GM23338 (cell line): ENCODE results near the gene ACCSL. TPM values are rescaled to one million over a fixed set of nuclear protein-coding genes. Genes with fewer than 3 reads are reported as not detected.

ENCODE experiments used
- ATAC-seq: fragments of 200-7000 bp; cut with Tn5 transposase; 3 replicates; pipeline ENCODE4 v1.9.1; 2020
- DNase-seq: peaks from one replicate; pipeline ENCODE4 v3.0.0-alpha.2; 2015; ENCODE audit warnings: low spot score
- H2AFZ ChIP-seq: fragments of 200-600 bp; sonication (generic); 2 replicates; pipeline ENCODE4 v1.8.0; 2016; ENCODE audit warnings: antibody characterized with exemption, mild to moderate bottlenecking, moderate library complexity
- H3F3A ChIP-seq: fragments of 200-600 bp; sonication (generic); replicated peaks from 2 replicates; pipeline ENCODE4 v1.8.0; 2017; ENCODE audit warnings: antibody characterized with exemption, mixed run types, low read depth
- H3K27ac ChIP-seq: fragments of 200-600 bp; sonication (generic); 2 replicates; pipeline ENCODE4 v1.6.1; 2016; ENCODE audit warnings: low read depth
- H3K27me3 ChIP-seq: fragments of 200-600 bp; sonication (generic); 2 replicates; pipeline ENCODE4 v1.8.0; 2016; ENCODE audit warnings: mild to moderate bottlenecking, mixed run types, moderate library complexity; ENCODE audit not compliant: insufficient read depth
- H3K36me3 ChIP-seq: fragments of 200-600 bp; sonication (generic); 2 replicates; pipeline ENCODE4 v1.8.0; 2016; ENCODE audit warnings: mild to moderate bottlenecking; ENCODE audit not compliant: insufficient read depth
- H3K4me1 ChIP-seq: fragments of 200-600 bp; sonication (generic); 2 replicates; pipeline ENCODE4 v1.8.0; 2016; ENCODE audit warnings: mild to moderate bottlenecking, moderate library complexity; ENCODE audit not compliant: insufficient read depth
- H3K4me2 ChIP-seq: fragments of 200-600 bp; sonication (generic); 2 replicates; pipeline ENCODE4 v1.7.1; 2017; ENCODE audit warnings: mixed run types
- H3K4me3 ChIP-seq: fragments of 200-600 bp; sonication (generic); 2 replicates; pipeline ENCODE4 v1.6.1; 2016; ENCODE audit warnings: mixed run types
- H3K79me2 ChIP-seq: fragments of 200-600 bp; sonication (generic); replicated peaks from 2 replicates; pipeline ENCODE4 v1.8.0; 2017; ENCODE audit warnings: mild to moderate bottlenecking; ENCODE audit not compliant: insufficient read depth
- H3K9me2 ChIP-seq: fragments of 200-600 bp; sonication (generic); 2 replicates; pipeline ENCODE4 v1.8.0; 2017; ENCODE audit not compliant: insufficient read depth
- H4K20me1 ChIP-seq: fragments of 200-600 bp; sonication (generic); replicated peaks from 2 replicates; pipeline ENCODE4 v1.8.0; 2017; ENCODE audit warnings: mild to moderate bottlenecking; ENCODE audit not compliant: insufficient read depth
- H3K27ac Mint-ChIP-seq: 2 replicates; pipeline ENCODE4 v1.8.0; 2020; ENCODE audit warnings: inconsistent platforms, mild to moderate bottlenecking, moderate library complexity, mixed read lengths
- H3K27me3 Mint-ChIP-seq: 3 replicates; pipeline ENCODE4 v1.8.0; 2022; ENCODE audit warnings: low read depth, mild to moderate bottlenecking, moderate library complexity, mixed read lengths, inconsistent platforms; ENCODE audit not compliant: insufficient read depth, poor library complexity
- H3K36me3 Mint-ChIP-seq: 3 replicates; pipeline ENCODE4 v1.8.0; 2021; ENCODE audit warnings: low read depth, mild to moderate bottlenecking, inconsistent platforms, moderate library complexity, mixed read lengths
- H3K4me1 Mint-ChIP-seq: 3 replicates; pipeline ENCODE4 v1.8.0; 2020; ENCODE audit warnings: mild to moderate bottlenecking, inconsistent platforms, mixed read lengths
- H3K4me3 Mint-ChIP-seq: 3 replicates; pipeline ENCODE4 v1.8.0; 2021; ENCODE audit warnings: moderate library complexity, mild to moderate bottlenecking, inconsistent platforms, mixed read lengths
- H3K9me3 Mint-ChIP-seq: 3 replicates; pipeline ENCODE4 v1.8.0; 2020; ENCODE audit warnings: moderate library complexity, mild to moderate bottlenecking, inconsistent platforms, mixed read lengths
- CREB1 ChIP-seq: fragments of 250-450 bp; sonication (Bioruptor Pico); IDR thresholded peaks from 2 replicates; pipeline ENCODE4 v1.5.0; 2020; ENCODE audit warnings: low read depth, mild to moderate bottlenecking, moderate library complexity
- ETS1 ChIP-seq: IDR thresholded peaks from 2 replicates; pipeline ENCODE4 v1.6.1; 2016; ENCODE audit warnings: antibody characterized with exemption
- EZH2 ChIP-seq: fragments of 200-600 bp; sonication (generic); IDR thresholded peaks from one replicate; pipeline ENCODE4 v1.8.0; 2017; ENCODE audit warnings: antibody characterized with exemption, mild to moderate bottlenecking, low read depth; ENCODE audit not compliant: unreplicated experiment
- EZH2phosphoT487 ChIP-seq: fragments of 200-600 bp; sonication (generic); IDR thresholded peaks from one replicate; pipeline ENCODE4 v1.8.1; 2018; ENCODE audit warnings: antibody characterized with exemption; ENCODE audit not compliant: unreplicated experiment
- JUNB ChIP-seq: IDR thresholded peaks from one replicate; pipeline ENCODE4 v1.6.1; 2016; ENCODE audit warnings: antibody characterized with exemption; ENCODE audit not compliant: unreplicated experiment
- NANOG ChIP-seq: IDR thresholded peaks from 2 replicates; pipeline ENCODE4 v1.6.1; 2016; ENCODE audit warnings: antibody characterized with exemption, borderline replicate concordance
- POLR2AphosphoS5 ChIP-seq: IDR thresholded peaks from 2 replicates; pipeline ENCODE4 v1.6.1; 2016; ENCODE audit warnings: antibody characterized with exemption, low read depth
- STAT1 ChIP-seq: IDR thresholded peaks from one replicate; pipeline ENCODE4 v1.6.1; 2016; ENCODE audit warnings: antibody characterized with exemption; ENCODE audit not compliant: unreplicated experiment
- ZNF114 ChIP-seq: fragments of 250-450 bp; sonication (Bioruptor Pico); IDR thresholded peaks from 2 replicates; pipeline ENCODE4 v1.5.0; 2020; ENCODE audit warnings: mild to moderate bottlenecking, moderate library complexity
- ZNF331 ChIP-seq: fragments of 250-450 bp; sonication (Bioruptor Pico); IDR thresholded peaks from 2 replicates; pipeline ENCODE4 v1.5.0; 2020; ENCODE audit warnings: low read depth, mild to moderate bottlenecking, moderate library complexity
- polyA plus RNA-seq: library from polyadenylated mRNA; unstranded; fragments of >200 nt; fragmentation: Nextera tagmentation; extraction: Ambion mirVana; gene quantifications from 2 replicates; pipeline ENCODE4 v1.2.1, GENCODE V29; 2016
- total RNA-seq: library from RNA; depleted of rRNA; stranded (reverse); fragments of >200 nt; shearing (Covaris generic); gene quantifications from 2 replicates; pipeline ENCODE4 v1.2.3, GENCODE V29; 2014
- TF ChIP-seq, protein P1 (sequence below): fragments of 250-450 bp; sonication (Bioruptor Pico); IDR thresholded peaks from 2 replicates; pipeline ENCODE4 v1.5.0; 2020; ENCODE audit warnings: mild to moderate bottlenecking, moderate library complexity
- TF ChIP-seq, protein P2 (sequence below), 2 experiments: fragments of 200-600 bp in 1 of 2; sonication (generic) in 1 of 2; conservative IDR thresholded peaks; 2 replicates each; pipeline versions ENCODE4 v1.5.1 to v1.6.1; 2016 to 2017; ENCODE audit warnings: antibody characterized with exemption in 2 of 2, low read depth in 2 of 2, mild to moderate bottlenecking in 2 of 2, moderate library complexity in 1 of 2
- TF ChIP-seq, protein P3 (sequence below): IDR thresholded peaks from one replicate; pipeline ENCODE4 v1.6.1; 2018; ENCODE audit warnings: antibody characterized with exemption; ENCODE audit not compliant: unreplicated experiment

Gene ACCSL
- total and polyA plus RNA-seq, 2 experiments from 2014 or later = not detected

DNA sequence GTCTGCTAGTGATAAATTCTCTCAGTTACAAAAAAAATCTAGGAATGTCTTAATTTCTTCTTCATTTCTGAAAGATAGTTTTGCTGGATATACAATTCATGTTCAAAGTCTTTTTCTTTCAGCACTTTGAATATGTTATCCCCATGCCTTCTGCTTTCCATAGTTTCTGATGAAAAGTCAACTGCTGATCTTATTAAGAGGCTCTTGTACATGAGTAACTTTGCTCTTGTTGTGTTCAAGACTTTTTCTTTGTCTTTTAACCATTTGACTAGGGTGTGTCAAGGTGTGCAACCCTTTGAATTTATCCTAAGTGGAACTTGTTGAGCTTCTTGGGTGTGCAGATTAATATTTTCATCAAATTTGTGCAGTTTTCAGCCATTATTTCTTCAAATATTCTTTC is 22.1 kb upstream of the ACCSL start:
- ATAC-seq = no peak
- TF ChIP-seq ETS1 = no peak
- TF ChIP-seq POLR2AphosphoS5 = no peak
- TF ChIP-seq, protein P1, sequence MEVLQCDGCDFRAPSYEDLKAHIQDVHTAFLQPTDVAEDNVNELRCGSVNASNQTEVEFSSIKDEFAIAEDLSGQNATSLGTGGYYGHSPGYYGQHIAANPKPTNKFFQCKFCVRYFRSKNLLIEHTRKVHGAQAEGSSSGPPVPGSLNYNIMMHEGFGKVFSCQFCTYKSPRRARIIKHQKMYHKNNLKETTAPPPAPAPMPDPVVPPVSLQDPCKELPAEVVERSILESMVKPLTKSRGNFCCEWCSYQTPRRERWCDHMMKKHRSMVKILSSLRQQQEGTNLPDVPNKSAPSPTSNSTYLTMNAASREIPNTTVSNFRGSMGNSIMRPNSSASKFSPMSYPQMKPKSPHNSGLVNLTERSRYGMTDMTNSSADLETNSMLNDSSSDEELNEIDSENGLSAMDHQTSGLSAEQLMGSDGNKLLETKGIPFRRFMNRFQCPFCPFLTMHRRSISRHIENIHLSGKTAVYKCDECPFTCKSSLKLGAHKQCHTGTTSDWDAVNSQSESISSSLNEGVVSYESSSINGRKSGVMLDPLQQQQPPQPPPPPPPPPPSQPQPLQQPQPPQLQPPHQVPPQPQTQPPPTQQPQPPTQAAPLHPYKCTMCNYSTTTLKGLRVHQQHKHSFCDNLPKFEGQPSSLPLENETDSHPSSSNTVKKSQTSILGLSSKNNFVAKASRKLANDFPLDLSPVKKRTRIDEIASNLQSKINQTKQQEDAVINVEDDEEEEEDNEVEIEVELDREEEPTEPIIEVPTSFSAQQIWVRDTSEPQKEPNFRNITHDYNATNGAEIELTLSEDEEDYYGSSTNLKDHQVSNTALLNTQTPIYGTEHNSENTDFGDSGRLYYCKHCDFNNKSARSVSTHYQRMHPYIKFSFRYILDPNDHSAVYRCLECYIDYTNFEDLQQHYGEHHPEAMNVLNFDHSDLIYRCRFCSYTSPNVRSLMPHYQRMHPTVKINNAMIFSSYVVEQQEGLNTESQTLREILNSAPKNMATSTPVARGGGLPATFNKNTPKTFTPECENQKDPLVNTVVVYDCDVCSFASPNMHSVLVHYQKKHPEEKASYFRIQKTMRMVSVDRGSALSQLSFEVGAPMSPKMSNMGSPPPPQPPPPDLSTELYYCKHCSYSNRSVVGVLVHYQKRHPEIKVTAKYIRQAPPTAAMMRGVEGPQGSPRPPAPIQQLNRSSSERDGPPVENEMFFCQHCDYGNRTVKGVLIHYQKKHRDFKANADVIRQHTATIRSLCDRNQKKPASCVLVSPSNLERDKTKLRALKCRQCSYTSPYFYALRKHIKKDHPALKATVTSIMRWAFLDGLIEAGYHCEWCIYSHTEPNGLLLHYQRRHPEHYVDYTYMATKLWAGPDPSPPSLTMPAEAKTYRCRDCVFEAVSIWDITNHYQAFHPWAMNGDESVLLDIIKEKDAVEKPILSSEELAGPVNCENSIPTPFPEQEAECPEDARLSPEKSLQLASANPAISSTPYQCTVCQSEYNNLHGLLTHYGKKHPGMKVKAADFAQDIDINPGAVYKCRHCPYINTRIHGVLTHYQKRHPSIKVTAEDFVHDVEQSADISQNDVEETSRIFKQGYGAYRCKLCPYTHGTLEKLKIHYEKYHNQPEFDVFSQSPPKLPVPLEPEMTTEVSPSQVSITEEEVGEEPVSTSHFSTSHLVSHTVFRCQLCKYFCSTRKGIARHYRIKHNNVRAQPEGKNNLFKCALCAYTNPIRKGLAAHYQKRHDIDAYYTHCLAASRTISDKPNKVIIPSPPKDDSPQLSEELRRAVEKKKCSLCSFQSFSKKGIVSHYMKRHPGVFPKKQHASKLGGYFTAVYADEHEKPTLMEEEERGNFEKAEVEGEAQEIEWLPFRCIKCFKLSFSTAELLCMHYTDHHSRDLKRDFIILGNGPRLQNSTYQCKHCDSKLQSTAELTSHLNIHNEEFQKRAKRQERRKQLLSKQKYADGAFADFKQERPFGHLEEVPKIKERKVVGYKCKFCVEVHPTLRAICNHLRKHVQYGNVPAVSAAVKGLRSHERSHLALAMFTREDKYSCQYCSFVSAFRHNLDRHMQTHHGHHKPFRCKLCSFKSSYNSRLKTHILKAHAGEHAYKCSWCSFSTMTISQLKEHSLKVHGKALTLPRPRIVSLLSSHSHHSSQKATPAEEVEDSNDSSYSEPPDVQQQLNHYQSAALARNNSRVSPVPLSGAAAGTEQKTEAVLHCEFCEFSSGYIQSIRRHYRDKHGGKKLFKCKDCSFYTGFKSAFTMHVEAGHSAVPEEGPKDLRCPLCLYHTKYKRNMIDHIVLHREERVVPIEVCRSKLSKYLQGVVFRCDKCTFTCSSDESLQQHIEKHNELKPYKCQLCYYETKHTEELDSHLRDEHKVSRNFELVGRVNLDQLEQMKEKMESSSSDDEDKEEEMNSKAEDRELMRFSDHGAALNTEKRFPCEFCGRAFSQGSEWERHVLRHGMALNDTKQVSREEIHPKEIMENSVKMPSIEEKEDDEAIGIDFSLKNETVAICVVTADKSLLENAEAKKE (CRISPR knock-in tag) = no peak
- no peak for TF ChIP-seq CREB1 (CRISPR knock-in tag)
- TF ChIP-seq EZH2phosphoT487 = no peak
- TF ChIP-seq STAT1 = no peak
- TF ChIP-seq NANOG = no peak
- no peak for TF ChIP-seq ZNF331 (CRISPR knock-in tag)
- TF ChIP-seq, protein P2, sequence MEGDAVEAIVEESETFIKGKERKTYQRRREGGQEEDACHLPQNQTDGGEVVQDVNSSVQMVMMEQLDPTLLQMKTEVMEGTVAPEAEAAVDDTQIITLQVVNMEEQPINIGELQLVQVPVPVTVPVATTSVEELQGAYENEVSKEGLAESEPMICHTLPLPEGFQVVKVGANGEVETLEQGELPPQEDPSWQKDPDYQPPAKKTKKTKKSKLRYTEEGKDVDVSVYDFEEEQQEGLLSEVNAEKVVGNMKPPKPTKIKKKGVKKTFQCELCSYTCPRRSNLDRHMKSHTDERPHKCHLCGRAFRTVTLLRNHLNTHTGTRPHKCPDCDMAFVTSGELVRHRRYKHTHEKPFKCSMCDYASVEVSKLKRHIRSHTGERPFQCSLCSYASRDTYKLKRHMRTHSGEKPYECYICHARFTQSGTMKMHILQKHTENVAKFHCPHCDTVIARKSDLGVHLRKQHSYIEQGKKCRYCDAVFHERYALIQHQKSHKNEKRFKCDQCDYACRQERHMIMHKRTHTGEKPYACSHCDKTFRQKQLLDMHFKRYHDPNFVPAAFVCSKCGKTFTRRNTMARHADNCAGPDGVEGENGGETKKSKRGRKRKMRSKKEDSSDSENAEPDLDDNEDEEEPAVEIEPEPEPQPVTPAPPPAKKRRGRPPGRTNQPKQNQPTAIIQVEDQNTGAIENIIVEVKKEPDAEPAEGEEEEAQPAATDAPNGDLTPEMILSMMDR (conservative IDR thresholded peaks at IDR 0.05; ENCODE audit: low read depth in 2 of 2) = no peak
- TF ChIP-seq JUNB = no peak
- TF ChIP-seq ZNF114 (CRISPR knock-in tag) = no peak
- no peak for TF ChIP-seq EZH2
- TF ChIP-seq, protein P3, sequence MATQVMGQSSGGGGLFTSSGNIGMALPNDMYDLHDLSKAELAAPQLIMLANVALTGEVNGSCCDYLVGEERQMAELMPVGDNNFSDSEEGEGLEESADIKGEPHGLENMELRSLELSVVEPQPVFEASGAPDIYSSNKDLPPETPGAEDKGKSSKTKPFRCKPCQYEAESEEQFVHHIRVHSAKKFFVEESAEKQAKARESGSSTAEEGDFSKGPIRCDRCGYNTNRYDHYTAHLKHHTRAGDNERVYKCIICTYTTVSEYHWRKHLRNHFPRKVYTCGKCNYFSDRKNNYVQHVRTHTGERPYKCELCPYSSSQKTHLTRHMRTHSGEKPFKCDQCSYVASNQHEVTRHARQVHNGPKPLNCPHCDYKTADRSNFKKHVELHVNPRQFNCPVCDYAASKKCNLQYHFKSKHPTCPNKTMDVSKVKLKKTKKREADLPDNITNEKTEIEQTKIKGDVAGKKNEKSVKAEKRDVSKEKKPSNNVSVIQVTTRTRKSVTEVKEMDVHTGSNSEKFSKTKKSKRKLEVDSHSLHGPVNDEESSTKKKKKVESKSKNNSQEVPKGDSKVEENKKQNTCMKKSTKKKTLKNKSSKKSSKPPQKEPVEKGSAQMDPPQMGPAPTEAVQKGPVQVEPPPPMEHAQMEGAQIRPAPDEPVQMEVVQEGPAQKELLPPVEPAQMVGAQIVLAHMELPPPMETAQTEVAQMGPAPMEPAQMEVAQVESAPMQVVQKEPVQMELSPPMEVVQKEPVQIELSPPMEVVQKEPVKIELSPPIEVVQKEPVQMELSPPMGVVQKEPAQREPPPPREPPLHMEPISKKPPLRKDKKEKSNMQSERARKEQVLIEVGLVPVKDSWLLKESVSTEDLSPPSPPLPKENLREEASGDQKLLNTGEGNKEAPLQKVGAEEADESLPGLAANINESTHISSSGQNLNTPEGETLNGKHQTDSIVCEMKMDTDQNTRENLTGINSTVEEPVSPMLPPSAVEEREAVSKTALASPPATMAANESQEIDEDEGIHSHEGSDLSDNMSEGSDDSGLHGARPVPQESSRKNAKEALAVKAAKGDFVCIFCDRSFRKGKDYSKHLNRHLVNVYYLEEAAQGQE = no peak

More for the DNA sequence above, 22.1 kb upstream of the ACCSL start:
- Histone ChIP-seq H3K9me2 (no peaks in the 10 kb centered on the region; the same call in 1 of the 2 replicates), H3K4me1 (peaks cover 8% of the 10 kb centered on the region), H4K20me1 (no peaks in the 10 kb centered on the region), H3F3A (no peaks in the 10 kb centered on the region), H3K27me3 (no peaks in the 10 kb centered on the region), H2AFZ (no peak overlapping the region), H3K36me3 (no peaks in the 10 kb centered on the region), H3K27ac (no peak overlapping the region), H3K4me2 (no peak overlapping the region), H3K4me3 (no peak overlapping the region), H3K79me2 (no peaks in the 10 kb centered on the region)
- H3K9me3 Mint-ChIP-seq = peaks cover 15% of the 10 kb centered on the region; the same call in 2 of the 3 replicates
- H3K27ac Mint-ChIP-seq = no peak overlapping the region
- H3K4me1 Mint-ChIP-seq = peaks cover 10% of the 10 kb centered on the region
- H3K36me3 Mint-ChIP-seq = no peaks in the 10 kb centered on the region
- DNase-seq = no peak
- peaks cover 10% of the 10 kb centered on the region for H3K27me3 Mint-ChIP-seq
- H3K4me3 Mint-ChIP-seq = no peak overlapping the region
